NCI-H2196 (cell line): ENCODE measurements around the gene CMPK1.

Source experiments
- DNase-seq: peaks from one replicate; lab custom pipeline; 2025; ENCODE audit not compliant: unreplicated experiment; lab: John Stamatoyannopoulos, UW

CMPK1 gene

DNA sequence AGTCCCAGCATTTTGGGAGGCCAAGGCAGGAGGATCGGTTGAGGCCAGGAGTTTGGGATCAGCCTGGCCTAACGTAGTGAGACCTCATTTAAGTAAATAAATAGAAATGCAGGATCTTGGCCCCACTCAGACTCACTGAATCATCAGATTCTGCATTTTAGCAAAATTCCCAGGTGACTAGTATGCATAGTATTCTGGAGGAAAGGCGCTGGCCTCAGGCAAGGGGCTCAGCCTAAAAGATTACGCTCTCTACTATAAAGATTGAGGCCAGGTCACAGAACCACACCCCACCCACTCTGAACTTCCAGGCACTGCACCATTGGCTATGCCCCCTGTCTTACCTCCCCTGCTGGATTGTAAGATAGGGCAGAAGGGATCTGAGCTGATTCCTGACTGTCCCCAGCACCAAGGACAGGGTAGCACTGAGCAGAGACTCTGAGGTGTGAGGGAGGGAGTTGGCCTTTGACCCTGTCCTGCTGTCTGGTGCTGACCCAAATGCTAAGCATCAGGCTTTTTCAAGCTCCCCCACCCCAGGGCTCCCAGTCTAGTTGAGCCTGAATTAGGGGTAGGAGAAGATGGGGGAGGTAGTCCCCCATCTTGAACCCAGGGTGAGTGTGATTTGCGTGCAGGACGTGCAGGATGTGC lies 85.2 kb downstream of the CMPK1 start:
- DNase-seq: no peak

DNA sequence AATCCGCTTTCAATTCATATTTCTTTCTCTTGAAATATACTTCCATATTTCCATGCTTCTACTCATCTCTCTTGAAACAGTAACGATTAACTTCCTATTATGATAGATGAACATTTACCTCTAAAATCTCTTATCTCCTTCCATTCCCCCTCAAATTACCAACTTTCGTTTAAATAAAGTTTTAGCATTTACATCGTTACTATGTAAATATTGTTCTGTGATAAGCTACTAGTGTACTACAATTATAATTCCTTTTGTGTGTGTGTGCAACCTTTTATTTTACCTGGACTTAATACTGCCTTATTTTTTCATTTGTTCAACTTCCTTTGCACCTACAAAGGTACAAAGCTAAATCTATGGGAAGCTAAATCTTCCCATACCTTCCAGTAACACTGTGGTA lies 87.0 kb downstream of the CMPK1 start:
- DNase-seq: no peak

DNA sequence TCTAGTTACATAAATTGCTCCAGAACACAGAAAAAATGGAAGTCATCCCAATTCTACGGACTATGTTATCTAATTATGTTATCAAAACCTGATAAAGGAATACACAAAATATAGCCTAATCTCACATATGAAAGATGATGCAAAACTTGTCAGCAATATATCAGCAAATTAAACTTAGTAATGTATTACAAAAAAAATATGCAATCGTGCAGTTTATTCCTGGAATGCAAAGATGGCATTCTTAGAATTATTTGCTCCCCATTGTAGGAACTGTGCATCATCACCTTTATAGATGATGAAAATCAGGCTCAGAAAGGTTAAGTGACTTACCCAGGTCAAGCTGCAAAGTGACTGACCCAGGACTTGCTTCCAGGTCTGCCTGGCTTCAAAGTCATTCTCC lies 90.3 kb downstream of the CMPK1 start:
- no peak for DNase-seq

DNA sequence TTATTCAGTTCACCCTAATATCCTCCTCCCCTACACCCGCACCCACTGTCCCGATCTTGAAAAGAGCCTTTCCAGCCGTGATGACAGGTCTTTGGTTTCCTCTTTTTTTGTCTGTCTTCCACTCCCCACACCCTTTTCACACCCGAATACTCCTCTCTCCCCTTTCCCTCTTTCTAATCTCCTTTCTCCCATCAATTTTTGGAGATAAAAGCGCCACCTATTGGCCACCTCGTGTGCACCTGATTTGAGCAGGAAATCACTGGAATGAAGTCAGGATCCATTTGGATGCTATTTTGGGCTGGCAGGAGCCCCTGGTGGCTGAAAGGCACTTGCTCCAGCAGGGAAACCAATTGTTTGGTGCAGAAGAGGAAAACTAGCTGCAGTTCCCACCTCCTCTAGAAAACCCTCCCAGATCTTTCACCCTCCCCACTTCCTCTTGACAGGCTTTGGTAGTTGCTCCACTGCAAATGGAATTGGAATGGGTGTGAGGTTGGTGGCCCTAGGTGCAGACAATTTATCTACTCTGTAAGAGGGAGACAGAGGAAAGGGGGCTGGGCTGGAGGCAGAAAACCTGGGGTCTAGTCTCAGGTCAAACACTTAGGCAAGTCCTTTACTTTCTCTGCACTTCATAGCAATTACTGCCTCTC lies 90.9 kb downstream of the CMPK1 start:
- peak; percentile 70 for DNase-seq
